PC-9 (cell line): ENCODE data around the gene PLCG2. TPM values are rescaled to one million over a fixed set of nuclear protein-coding genes. Genes with fewer than 3 reads are reported as not detected.

ENCODE experiments used
- BruUV-seq: library from RNA; stranded (reverse); fragments of 400-500 nt; replicated peaks from 2 replicates; lab custom pipeline; 2021; lab: Mats Ljungman, UMichigan
- CTCF ChIA-PET: fragments of 300-600 bp; sonication (Branson Sonifier 250); formaldehyde crosslinking; loops from one replicate; lab custom pipeline; 2022; ENCODE audit warnings: antibody characterized with exemption; lab: Charles Lee
- POLR2A ChIA-PET: fragments of 300-600 bp; sonication (Branson Sonifier 250); formaldehyde crosslinking; loops from one replicate; lab custom pipeline; 2022; ENCODE audit warnings: antibody characterized with exemption; ENCODE audit not compliant: unreplicated experiment; lab: Charles Lee
- DNase-seq, 2 experiments: peaks; one replicate each; pipeline versions ENCODE4 v3.0.0 to v3.0.0-alpha.2; 2015 to 2022; ENCODE audit warnings: mixed read lengths in 1 of 2
- H2AFZ ChIP-seq: fragments of 200-600 bp; sonication (generic); 2 replicates; pipeline ENCODE4 v1.8.1; 2017; ENCODE audit warnings: antibody characterized with exemption
- H3F3A ChIP-seq: fragments of 200-600 bp; sonication (generic); 2 replicates; pipeline ENCODE4 v1.8.1; 2017; ENCODE audit warnings: antibody characterized with exemption, mild to moderate bottlenecking, low read depth; ENCODE audit not compliant: insufficient read depth
- H3K27ac ChIP-seq: fragments of 200-600 bp; sonication (generic); 2 replicates; pipeline ENCODE4 v1.6.1; 2016; ENCODE audit warnings: mixed run types
- H3K27me3 ChIP-seq: fragments of 200-600 bp; sonication (generic); 2 replicates; pipeline ENCODE4 v1.6.1; 2016; ENCODE audit warnings: low read depth, mixed run types; ENCODE audit not compliant: insufficient read depth
- H3K36me3 ChIP-seq: fragments of 200-600 bp; sonication (generic); 2 replicates; pipeline ENCODE4 v1.6.1; 2016; ENCODE audit warnings: low read depth, mixed run types
- H3K4me1 ChIP-seq: fragments of 200-600 bp; sonication (generic); replicated peaks from 2 replicates; pipeline ENCODE4 v1.6.1; 2016; ENCODE audit warnings: mixed run types; ENCODE audit not compliant: insufficient read depth
- H3K4me2 ChIP-seq: fragments of 200-600 bp; sonication (generic); 2 replicates; pipeline ENCODE4 v1.6.1; 2017; ENCODE audit warnings: mixed run types
- H3K4me3 ChIP-seq: fragments of 200-600 bp; sonication (generic); 2 replicates; pipeline ENCODE4 v1.6.1; 2016; ENCODE audit warnings: mixed run types
- H3K79me2 ChIP-seq: fragments of 200-600 bp; sonication (generic); 2 replicates; pipeline ENCODE4 v1.6.1; 2017; ENCODE audit warnings: low read depth, mixed run types
- H3K9me2 ChIP-seq: fragments of 200-600 bp; sonication (generic); 2 replicates; pipeline ENCODE4 v1.8.1; 2017; ENCODE audit warnings: mild to moderate bottlenecking; ENCODE audit not compliant: insufficient read depth
- H3K9me3 ChIP-seq: fragments of 200-600 bp; sonication (generic); 2 replicates; pipeline ENCODE4 v1.8.1; 2016; ENCODE audit warnings: low read depth; ENCODE audit not compliant: insufficient read depth
- H4K20me1 ChIP-seq: fragments of 200-600 bp; sonication (generic); 2 replicates; pipeline ENCODE4 v1.8.1; 2017; ENCODE audit not compliant: insufficient read depth
- EZH2 ChIP-seq: fragments of 200-600 bp; sonication (generic); IDR thresholded peaks from 2 replicates; pipeline ENCODE4 v1.8.0; 2017; ENCODE audit warnings: antibody characterized with exemption, low read depth
- intact Hi-C: fragments of 100-400 bp; cut with micrococcal nuclease; formaldehyde crosslinking; loops from one replicate; pipeline ENCODE4 v1.10.0; 2022; ENCODE audit not compliant: unreplicated experiment
- total RNA-seq: library from RNA; stranded (reverse); gene quantifications from 2 replicates; pipeline ENCODE4 v1.2.3, GENCODE V29; 2021
- TF ChIP-seq, protein P1 (sequence below): fragments of 200-600 bp; sonication (generic); conservative IDR thresholded peaks from 2 replicates; pipeline ENCODE4 v1.6.1; 2017; ENCODE audit warnings: mixed run types, antibody characterized with exemption, mild to moderate bottlenecking, moderate library complexity

PLCG2 gene
- total RNA-seq, 1 experiment from 2014 or later = 10.8 TPM

DNA sequence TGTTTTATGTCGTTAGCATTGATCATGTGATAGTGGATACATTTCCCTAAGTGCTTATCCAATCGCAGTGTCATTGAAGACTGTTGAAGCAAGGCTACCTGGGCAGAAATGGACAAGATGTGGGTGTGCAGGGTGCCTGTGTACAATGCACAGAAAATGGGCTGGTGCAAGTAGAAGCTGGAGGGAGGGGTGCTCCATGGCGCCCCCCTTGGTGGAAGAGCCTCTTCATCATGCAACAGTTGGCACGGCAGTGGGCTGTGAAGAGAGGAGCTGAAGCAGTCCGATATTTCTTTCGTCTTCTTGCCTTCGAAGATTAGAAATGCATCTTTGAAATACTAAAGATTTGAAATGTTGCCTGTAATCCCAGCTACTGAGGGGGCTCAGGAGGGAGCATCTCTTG is 100.5 kb downstream of the PLCG2 start:
- no peaks in the 10 kb centered on the region for H3K27me3 ChIP-seq
- no peaks in the 10 kb centered on the region for H3K4me1 ChIP-seq
- no peaks in the 10 kb centered on the region for H3F3A ChIP-seq
- no peaks in the 10 kb centered on the region for H3K79me2 ChIP-seq
- no peaks in the 10 kb centered on the region for H4K20me1 ChIP-seq
- no peak for DNase-seq
- H3K27ac ChIP-seq = no peak overlapping the region
- TF ChIP-seq, protein P1, sequence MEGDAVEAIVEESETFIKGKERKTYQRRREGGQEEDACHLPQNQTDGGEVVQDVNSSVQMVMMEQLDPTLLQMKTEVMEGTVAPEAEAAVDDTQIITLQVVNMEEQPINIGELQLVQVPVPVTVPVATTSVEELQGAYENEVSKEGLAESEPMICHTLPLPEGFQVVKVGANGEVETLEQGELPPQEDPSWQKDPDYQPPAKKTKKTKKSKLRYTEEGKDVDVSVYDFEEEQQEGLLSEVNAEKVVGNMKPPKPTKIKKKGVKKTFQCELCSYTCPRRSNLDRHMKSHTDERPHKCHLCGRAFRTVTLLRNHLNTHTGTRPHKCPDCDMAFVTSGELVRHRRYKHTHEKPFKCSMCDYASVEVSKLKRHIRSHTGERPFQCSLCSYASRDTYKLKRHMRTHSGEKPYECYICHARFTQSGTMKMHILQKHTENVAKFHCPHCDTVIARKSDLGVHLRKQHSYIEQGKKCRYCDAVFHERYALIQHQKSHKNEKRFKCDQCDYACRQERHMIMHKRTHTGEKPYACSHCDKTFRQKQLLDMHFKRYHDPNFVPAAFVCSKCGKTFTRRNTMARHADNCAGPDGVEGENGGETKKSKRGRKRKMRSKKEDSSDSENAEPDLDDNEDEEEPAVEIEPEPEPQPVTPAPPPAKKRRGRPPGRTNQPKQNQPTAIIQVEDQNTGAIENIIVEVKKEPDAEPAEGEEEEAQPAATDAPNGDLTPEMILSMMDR = no peak
- no peak for TF ChIP-seq EZH2
- H3K4me3 ChIP-seq = no peak overlapping the region
- H3K9me3 ChIP-seq = no peaks in the 10 kb centered on the region
- H2AFZ ChIP-seq = no peak overlapping the region
- ChIA-PET POLR2A (no interaction called here), CTCF (interaction anchor here (0.6 kb wide), 1 partner anchor 686 kb away, joined by 13 read pairs; no protein-coding TSS in a partner anchor)
- no peak overlapping the region for H3K4me2 ChIP-seq
- intact Hi-C loops = no loop called here
- H3K36me3 ChIP-seq = no peaks in the 10 kb centered on the region
- no TSS peak for BruUV-seq
- H3K9me2 ChIP-seq = no peaks in the 10 kb centered on the region

DNA sequence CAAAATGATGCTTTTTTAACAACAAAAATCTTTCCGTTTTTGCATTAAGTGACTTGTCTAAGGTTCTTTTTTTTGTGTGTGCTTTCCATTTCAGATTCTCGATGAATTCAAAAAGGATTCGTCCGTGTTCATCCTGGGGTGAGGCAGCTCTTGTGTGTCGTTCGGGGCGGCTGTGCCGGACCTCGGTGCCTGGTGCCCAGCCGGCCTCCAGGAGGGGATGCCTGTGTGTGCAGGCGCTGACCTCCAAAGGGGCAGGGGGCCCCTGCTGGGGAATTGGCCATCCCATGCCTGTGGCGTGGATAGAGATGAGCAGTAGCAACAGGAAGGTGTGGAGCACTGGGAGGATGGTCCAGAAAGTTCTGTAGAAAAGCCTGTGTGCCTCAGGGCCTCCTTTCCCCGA is 101.7 kb downstream of the PLCG2 start:
- Histone ChIP-seq H2AFZ (no peak overlapping the region), H3K9me2 (no peaks in the 10 kb centered on the region), H3K4me1 (no peaks in the 10 kb centered on the region), H3K79me2 (no peaks in the 10 kb centered on the region), H3K27ac (no peak overlapping the region), H3K27me3 (no peaks in the 10 kb centered on the region), H4K20me1 (no peaks in the 10 kb centered on the region), H3K36me3 (no peaks in the 10 kb centered on the region), H3K9me3 (no peaks in the 10 kb centered on the region), H3K4me3 (no peak overlapping the region), H3K4me2 (no peak overlapping the region), H3F3A (no peaks in the 10 kb centered on the region)
- DNase-seq = no peak
- CTCF ChIA-PET = no interaction called here
- intact Hi-C loops = no loop called here
- no TSS peak for BruUV-seq
- no peak for TF ChIP-seq EZH2
- TF ChIP-seq, protein P1 = no peak
- POLR2A ChIA-PET = no interaction called here

DNA sequence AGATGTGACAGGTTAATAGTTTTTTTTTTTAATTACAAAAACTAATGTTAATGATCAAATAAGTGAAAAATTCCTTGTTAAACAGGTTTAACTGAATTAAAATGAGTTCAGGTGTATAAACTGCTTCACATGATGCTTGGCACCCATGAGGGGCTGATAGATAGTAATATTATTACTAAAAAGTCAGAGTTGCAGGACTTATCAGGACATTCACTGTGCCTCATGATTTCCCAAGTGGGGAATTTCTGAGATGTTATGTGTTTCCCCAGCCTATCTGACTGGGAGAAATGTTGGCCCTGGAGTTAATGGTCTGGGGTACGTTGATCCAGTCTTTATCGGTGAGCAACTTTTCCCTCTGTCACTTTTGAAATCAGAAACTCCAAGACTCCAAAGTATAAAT is 102.1 kb downstream of the PLCG2 start:
- intact Hi-C loops = no loop called here
- ChIA-PET POLR2A (no interaction called here), CTCF (no interaction called here)
- Histone ChIP-seq H3K4me3 (no peak overlapping the region), H3K27ac (no peak overlapping the region), H3K4me2 (no peak overlapping the region), H4K20me1 (no peaks in the 10 kb centered on the region), H3K4me1 (no peaks in the 10 kb centered on the region), H2AFZ (no peak overlapping the region), H3K79me2 (no peaks in the 10 kb centered on the region), H3F3A (no peaks in the 10 kb centered on the region), H3K9me2 (no peaks in the 10 kb centered on the region), H3K9me3 (no peaks in the 10 kb centered on the region), H3K36me3 (no peaks in the 10 kb centered on the region), H3K27me3 (no peaks in the 10 kb centered on the region)
- DNase-seq = no peak
- TF ChIP-seq, protein P1 = no peak
- no peak for TF ChIP-seq EZH2
- BruUV-seq = no TSS peak
